GM12875 (cell line): Measurements from ENCODE around the gene ARHGAP27.
"Not testable (repeated sequence)": the region's sequence is repeated elsewhere in the genome, so short reads cannot be mapped to it uniquely, and the experiment has no call there.

Source experiments
- H3K4me3 ChIP-seq: one replicate; pipeline ENCODE4 v1.5.1; 2011; ENCODE audit warnings: low read depth, low read length, control low read depth
- CTCF ChIP-seq: IDR thresholded peaks from 2 replicates; pipeline ENCODE4 v1.5.1; 2011; ENCODE audit warnings: low read depth, mild to moderate bottlenecking, control low read depth, inconsistent platforms, low read length, moderate library complexity, borderline replicate concordance; ENCODE audit not compliant: insufficient read depth

ARHGAP27 gene

GRCh38 chr17:45355087-45355486, 77.6 kb downstream of the ARHGAP27 start:
- no peak overlapping the region for H3K4me3 ChIP-seq
- no peak for TF ChIP-seq CTCF

GRCh38 chr17:45353043-45353442, 79.6 kb downstream of the ARHGAP27 start:
- no peak overlapping the region for H3K4me3 ChIP-seq
- no peak for TF ChIP-seq CTCF

GRCh38 chr17:45351831-45352230, 80.8 kb downstream of the ARHGAP27 start:
- no peak overlapping the region for H3K4me3 ChIP-seq
- no peak for TF ChIP-seq CTCF

GRCh38 chr17:45347444-45347843, 85.2 kb downstream of the ARHGAP27 start:
- no peak for TF ChIP-seq CTCF

GRCh38 chr17:45346216-45347015, 86.3 kb downstream of the ARHGAP27 start:
- H3K4me3 ChIP-seq, result no peak overlapping the region
- no peak for TF ChIP-seq CTCF

More at GRCh38 chr17:45347444-45347843, 85.2 kb downstream of the ARHGAP27 start:
- H3K4me3 ChIP-seq, result no peak overlapping the region

- no peak for TF ChIP-seq CTCF
- no peak overlapping the region for H3K4me3 ChIP-seq
These were observed 87.0 kb downstream of the ARHGAP27 start for GRCh38 chr17:45345554-45346215.

- TF ChIP-seq CTCF, result no peak
- H3K4me3 ChIP-seq, result no peak overlapping the region
These were observed 87.5 kb downstream of the ARHGAP27 start for GRCh38 chr17:45345246-45345553.

- not testable (repeated sequence) for H3K4me3 ChIP-seq
These were observed 88.6 kb downstream of the ARHGAP27 start for GRCh38 chr17:45343967-45344664.
